CD4-positive, alpha-beta T cell (primary cell): ENCODE measurements around the gene IL3. TPM values are rescaled to one million over a fixed set of nuclear protein-coding genes. Genes with fewer than 3 reads are reported as not detected.

ENCODE experiments used
- ATAC-seq: fragments of 200-7000 bp; cut with Tn5 transposase; one replicate; pipeline ENCODE4 v1.10.0; 2022; ENCODE audit warnings: mild to moderate bottlenecking; ENCODE audit not compliant: poor library complexity
- CTCF ChIA-PET: fragments of 350-600 bp; sonication (Branson Sonifier 250); formaldehyde crosslinking; loops from one replicate; lab custom pipeline; 2021; ENCODE audit warnings: antibody characterized with exemption, inconsistent platforms; lab: Charles Lee
- POLR2A ChIA-PET: fragments of 350-600 bp; sonication (Branson Sonifier 250); formaldehyde crosslinking; loops from one replicate; lab custom pipeline; 2021; ENCODE audit warnings: antibody characterized with exemption, inconsistent platforms; lab: Charles Lee
- DNase-seq, 14 experiments: peaks; one replicate each; pipeline ENCODE4 v3.0.0-alpha.2; 2013 to 2020; ENCODE audit warnings: mixed read lengths in 2 of 14
- H3K27ac ChIP-seq, 2 donors: one replicate each; pipeline versions ENCODE4 v1.5.1 to v1.7.0; 2013; ENCODE audit warnings: low read length in 2 of 2, low read depth in 1 of 2, mild to moderate bottlenecking in 1 of 2
- H3K27me3 ChIP-seq, 2 experiments: 1 replicate in 1 of 2; 2 replicates in 1 of 2; pipeline versions ENCODE4 v1.6.1 to v1.7.0; 2013; ENCODE audit warnings: low read length in 2 of 2, control low read depth in 1 of 2, mild to moderate bottlenecking in 1 of 2, moderate library complexity in 1 of 2; ENCODE audit not compliant: insufficient read depth in 2 of 2, control insufficient read depth in 1 of 2
- H3K36me3 ChIP-seq: one replicate; pipeline ENCODE4 v1.6.1; 2013; ENCODE audit warnings: low read length, control low read depth; ENCODE audit not compliant: insufficient read depth
- H3K4me1 ChIP-seq: one replicate; pipeline ENCODE4 v1.6.1; 2013; ENCODE audit warnings: low read length, control low read depth; ENCODE audit not compliant: insufficient read depth
- H3K4me3 ChIP-seq: one replicate; pipeline ENCODE4 v1.5.1; 2013; ENCODE audit warnings: mild to moderate bottlenecking, low read length, moderate library complexity
- H3K9me3 ChIP-seq, 2 experiments: 1 replicate in 1 of 2; 2 replicates in 1 of 2; pipeline versions ENCODE4 v1.6.1 to v1.7.0; 2013; ENCODE audit warnings: low read length in 2 of 2, mild to moderate bottlenecking in 2 of 2, control low read depth in 1 of 2, moderate library complexity in 1 of 2; ENCODE audit not compliant: control insufficient read depth in 1 of 2, insufficient read depth in 1 of 2
- H3K27ac Mint-ChIP-seq: one replicate; pipeline ENCODE4 v1.8.0; 2020; ENCODE audit warnings: mixed read lengths
- H3K27me3 Mint-ChIP-seq: one replicate; pipeline ENCODE4 v1.8.0; 2021; ENCODE audit warnings: mixed read lengths
- H3K36me3 Mint-ChIP-seq: one replicate; pipeline ENCODE4 v1.8.0; 2021; ENCODE audit warnings: low read depth, mixed read lengths
- H3K4me1 Mint-ChIP-seq: one replicate; pipeline ENCODE4 v1.8.0; 2021; ENCODE audit warnings: low read depth, mixed read lengths
- H3K4me3 Mint-ChIP-seq: one replicate; pipeline ENCODE4 v1.8.0; 2020; ENCODE audit warnings: mild to moderate bottlenecking, mixed read lengths
- H3K9me3 Mint-ChIP-seq: one replicate; pipeline ENCODE4 v1.8.0; 2020; ENCODE audit warnings: mixed read lengths
- intact Hi-C, 2 experiments: fragments of 100-400 bp; cut with DNase I in 1 of 2; cut with micrococcal nuclease in 1 of 2; formaldehyde crosslinking; loops; one replicate each; pipeline versions ENCODE4 v1.15.1 to v1.9.0; 2023 to 2025; cut with DNase I, micrococcal nuclease
- total RNA-seq, 174 experiments: library from RNA in 2 of 174; stranded (reverse) in 2 of 174; gene quantifications; one replicate each; pipeline ENCODE4 v1.2.3 and lab custom pipeline; 2021 to 2026
- TF ChIP-seq, protein P1 (sequence below): fragments of 200-600 bp; IDR thresholded peaks from one replicate; pipeline ENCODE4 v1.8.0; 2022; ENCODE audit warnings: antibody characterized with exemption, mild to moderate bottlenecking

IL3 gene
- total RNA-seq, 2 experiments from 2014 or later: not detected

DNA sequence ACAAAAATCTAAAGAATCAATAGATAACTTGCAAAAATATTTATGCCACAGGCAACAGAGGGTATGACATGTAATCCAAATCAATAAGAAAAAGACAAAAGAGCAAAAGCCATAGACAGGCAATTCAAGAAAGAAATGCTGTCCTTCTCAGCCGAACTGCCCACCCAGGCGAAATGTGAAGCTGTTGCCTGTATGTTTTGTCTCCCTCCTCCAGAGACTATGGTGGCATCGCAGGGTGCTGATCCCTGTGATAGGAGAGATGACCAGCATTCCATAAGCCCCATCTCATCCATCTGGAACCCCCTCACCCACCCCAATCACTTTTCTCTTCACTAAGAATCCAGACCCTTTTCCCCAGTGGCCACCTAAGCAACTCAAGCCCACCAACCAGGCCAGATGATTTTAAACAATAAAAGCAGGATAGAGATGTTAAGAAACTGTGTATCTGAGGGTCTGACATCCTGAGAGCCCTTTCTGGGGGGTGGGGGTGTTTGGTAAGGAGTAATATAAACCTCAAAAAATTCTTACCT is 43.7 kb upstream of the IL3 start:
- Histone ChIP-seq H3K27ac (no peak overlapping the region), H3K36me3 (no peaks in the 10 kb centered on the region), H3K4me3 (no peak overlapping the region), H3K4me1 (peaks cover 54% of the 10 kb centered on the region), H3K9me3 (no peaks in the 10 kb centered on the region), H3K27me3 (peaks cover 3 to 5% of the 10 kb centered on the region in 2 experiments)
- ATAC-seq (no peak), DNase-seq (no peak)
- POLR2A ChIA-PET: no interaction called here
- intact Hi-C loops: no loop called here
- TF ChIP-seq, protein P1, sequence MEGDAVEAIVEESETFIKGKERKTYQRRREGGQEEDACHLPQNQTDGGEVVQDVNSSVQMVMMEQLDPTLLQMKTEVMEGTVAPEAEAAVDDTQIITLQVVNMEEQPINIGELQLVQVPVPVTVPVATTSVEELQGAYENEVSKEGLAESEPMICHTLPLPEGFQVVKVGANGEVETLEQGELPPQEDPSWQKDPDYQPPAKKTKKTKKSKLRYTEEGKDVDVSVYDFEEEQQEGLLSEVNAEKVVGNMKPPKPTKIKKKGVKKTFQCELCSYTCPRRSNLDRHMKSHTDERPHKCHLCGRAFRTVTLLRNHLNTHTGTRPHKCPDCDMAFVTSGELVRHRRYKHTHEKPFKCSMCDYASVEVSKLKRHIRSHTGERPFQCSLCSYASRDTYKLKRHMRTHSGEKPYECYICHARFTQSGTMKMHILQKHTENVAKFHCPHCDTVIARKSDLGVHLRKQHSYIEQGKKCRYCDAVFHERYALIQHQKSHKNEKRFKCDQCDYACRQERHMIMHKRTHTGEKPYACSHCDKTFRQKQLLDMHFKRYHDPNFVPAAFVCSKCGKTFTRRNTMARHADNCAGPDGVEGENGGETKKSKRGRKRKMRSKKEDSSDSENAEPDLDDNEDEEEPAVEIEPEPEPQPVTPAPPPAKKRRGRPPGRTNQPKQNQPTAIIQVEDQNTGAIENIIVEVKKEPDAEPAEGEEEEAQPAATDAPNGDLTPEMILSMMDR: no peak
- H3K9me3 Mint-ChIP-seq: no peaks in the 10 kb centered on the region
- CTCF ChIA-PET: no interaction called here
- H3K4me1 Mint-ChIP-seq: peaks cover 51% of the 10 kb centered on the region
- H3K4me3 Mint-ChIP-seq: no peak overlapping the region
- H3K27me3 Mint-ChIP-seq: peaks cover 44% of the 10 kb centered on the region
- H3K36me3 Mint-ChIP-seq: no peaks in the 10 kb centered on the region
- H3K27ac Mint-ChIP-seq: no peak overlapping the region

DNA sequence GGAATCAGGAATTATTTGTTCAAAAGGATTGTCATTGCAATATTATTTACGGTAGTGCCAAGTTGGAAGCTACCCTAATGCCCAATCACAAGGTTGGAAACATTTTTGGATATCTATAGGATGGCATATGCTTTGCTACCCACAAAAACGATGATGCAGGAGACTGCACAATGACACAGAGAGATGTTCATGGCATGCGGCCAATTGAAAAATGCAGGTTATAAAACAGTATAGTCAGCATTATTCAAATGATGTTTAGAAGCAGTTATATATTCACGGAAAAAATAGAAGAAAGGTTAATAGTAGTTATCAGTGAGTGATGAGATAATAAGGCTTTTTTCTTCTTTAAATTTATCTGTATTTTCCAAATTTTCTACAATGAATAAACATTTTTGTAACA is 43.1 kb upstream of the IL3 start:
- H3K27me3 Mint-ChIP-seq: peaks cover 40% of the 10 kb centered on the region
- intact Hi-C loops: no loop called here
- H3K36me3 ChIP-seq: no peaks in the 10 kb centered on the region
- H3K4me3 Mint-ChIP-seq: no peak overlapping the region
- H3K4me1 ChIP-seq: peaks cover 49% of the 10 kb centered on the region
- TF ChIP-seq, protein P1: no peak
- H3K27ac Mint-ChIP-seq: no peak overlapping the region
- no peak overlapping the region for H3K27ac ChIP-seq
- ATAC-seq: no peak
- ChIA-PET POLR2A (no interaction called here), CTCF (no interaction called here)
- H3K9me3 ChIP-seq: no peaks in the 10 kb centered on the region
- H3K9me3 Mint-ChIP-seq: no peaks in the 10 kb centered on the region
- peaks cover 47% of the 10 kb centered on the region for H3K4me1 Mint-ChIP-seq
- peak in 2 of 14 experiments; percentile 30 to 31 for DNase-seq
- H3K27me3 ChIP-seq: peaks cover 2 to 5% of the 10 kb centered on the region in 2 experiments
- no peaks in the 10 kb centered on the region for H3K36me3 Mint-ChIP-seq
- H3K4me3 ChIP-seq: no peak overlapping the region

DNA sequence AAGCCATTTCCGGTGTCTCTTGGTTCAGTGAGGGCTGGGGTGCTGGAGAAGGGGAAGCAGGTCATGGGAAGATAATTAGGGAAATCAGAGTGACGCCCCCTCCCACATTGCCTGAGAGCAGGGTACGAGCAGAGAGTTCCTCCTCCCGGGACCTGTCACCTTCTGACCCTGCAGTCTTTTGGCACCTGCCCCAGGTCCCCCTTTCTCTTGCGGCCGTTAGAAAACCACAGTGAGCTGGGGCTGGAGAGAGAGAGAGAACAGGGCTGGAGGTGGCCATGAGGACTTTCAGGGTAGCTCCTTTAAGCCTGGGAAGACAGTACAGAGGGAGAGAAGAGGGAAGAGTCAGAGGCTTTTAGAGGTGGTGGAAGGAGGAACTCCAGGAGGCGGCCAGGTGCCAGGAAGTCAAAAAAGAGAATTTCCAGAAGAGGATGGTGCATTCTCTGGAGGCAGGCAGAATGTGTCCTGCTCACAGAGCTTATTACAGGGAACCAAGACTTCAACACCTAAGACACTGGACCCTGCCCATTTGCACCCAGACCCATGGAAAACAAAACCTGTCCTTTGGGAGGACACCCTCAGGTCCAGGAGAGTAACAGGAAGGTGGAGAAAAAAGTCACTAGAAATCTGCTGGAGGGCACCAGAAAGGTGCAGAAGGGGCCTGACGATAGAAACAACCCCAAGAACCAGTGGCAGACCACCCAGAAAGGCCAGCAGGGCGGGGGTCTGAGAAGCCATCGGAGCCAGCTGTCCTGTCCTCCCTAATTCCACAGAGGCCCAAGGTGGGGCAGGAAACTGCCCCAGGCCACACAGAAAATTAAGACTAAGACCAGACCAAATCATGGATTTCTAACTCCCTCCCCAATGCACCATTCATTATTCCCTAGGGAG is 42.5 kb upstream of the IL3 start:
- no peaks in the 10 kb centered on the region for H3K36me3 ChIP-seq
- H3K4me1 Mint-ChIP-seq: peaks cover 46% of the 10 kb centered on the region
- intact Hi-C loops: no loop called here
- H3K4me3 ChIP-seq: no peak overlapping the region
- no peak overlapping the region for H3K27ac ChIP-seq
- TF ChIP-seq, protein P1: no peak
- H3K4me3 Mint-ChIP-seq: no peak overlapping the region
- POLR2A ChIA-PET: no interaction called here
- no peak overlapping the region for H3K27ac Mint-ChIP-seq
- no peaks in the 10 kb centered on the region for H3K9me3 Mint-ChIP-seq
- peaks cover 47% of the 10 kb centered on the region for H3K4me1 ChIP-seq
- peak in 2 of 14 experiments; percentile 11 to 23 for DNase-seq
- no peak for ATAC-seq
- no peaks in the 10 kb centered on the region for H3K9me3 ChIP-seq
- CTCF ChIA-PET: no interaction called here
- H3K27me3 ChIP-seq: peaks cover 0 to 5% of the 10 kb centered on the region in 2 experiments
- peaks cover 33% of the 10 kb centered on the region for H3K27me3 Mint-ChIP-seq
- H3K36me3 Mint-ChIP-seq: no peaks in the 10 kb centered on the region
